NCI-H2107 (cell line): ENCODE measurements around the gene FSHR.

Source experiments
- DNase-seq: peaks from one replicate; lab custom pipeline; 2025; lab: John Stamatoyannopoulos, UW

FSHR gene

DNA sequence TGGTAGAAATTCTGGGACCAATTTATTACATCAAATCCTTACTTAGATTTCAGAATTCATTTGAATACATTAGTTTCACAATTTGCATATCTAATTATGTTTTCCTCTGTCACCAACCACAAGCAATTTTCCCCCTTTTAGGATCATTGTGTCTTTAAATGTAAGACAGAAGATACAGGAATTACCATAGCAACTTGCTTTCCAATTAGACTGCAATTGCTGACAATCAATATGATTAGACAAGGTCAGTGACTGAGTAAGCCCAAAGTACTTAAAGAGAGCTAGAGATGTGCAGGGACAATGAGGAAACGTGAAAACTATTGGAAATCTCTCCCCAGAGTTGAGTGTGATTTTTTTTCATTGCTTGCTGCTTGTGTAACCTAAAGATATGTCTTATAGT lies 121.4 kb downstream of the FSHR start:
- no peak for DNase-seq

DNA sequence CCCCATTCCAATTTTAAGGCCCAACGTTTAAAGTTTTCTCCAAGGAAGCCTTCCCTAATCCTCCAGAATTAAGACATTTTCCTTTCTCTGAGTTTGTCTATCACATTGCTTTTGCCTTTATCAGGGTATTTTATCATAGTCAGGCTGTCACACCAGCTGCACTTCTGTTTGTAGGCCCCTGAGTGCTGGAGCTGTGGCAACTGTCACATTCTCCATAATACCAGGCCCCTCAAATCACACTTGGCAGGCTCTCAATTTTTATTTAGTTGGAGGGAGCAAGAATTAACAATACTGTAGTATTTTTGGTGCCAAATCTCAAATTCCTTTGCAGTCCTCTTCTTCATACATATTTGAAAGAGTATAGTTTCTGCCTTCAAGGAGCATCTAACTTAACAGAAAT lies 122.2 kb downstream of the FSHR start:
- no peak for DNase-seq

DNA sequence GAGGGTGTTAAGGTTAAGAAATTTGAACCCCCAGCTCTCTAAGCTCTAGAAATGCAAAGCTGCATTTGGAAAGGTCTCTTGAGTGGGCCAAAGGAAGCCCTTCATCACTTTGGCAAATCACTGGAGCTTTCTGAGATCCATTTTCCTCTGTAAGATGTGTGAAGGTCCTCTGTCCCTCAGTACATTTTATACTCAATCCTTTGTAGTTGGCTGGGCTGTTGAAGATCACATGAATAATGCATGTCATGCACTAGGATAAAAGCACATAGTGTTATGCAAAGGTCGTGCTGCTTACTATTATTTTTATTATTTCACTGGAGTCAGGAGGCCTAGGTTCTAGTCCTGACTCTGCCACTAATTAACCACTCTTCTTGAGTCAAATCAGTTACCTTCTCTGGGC lies 124.9 kb downstream of the FSHR start:
- DNase-seq: no peak

DNA sequence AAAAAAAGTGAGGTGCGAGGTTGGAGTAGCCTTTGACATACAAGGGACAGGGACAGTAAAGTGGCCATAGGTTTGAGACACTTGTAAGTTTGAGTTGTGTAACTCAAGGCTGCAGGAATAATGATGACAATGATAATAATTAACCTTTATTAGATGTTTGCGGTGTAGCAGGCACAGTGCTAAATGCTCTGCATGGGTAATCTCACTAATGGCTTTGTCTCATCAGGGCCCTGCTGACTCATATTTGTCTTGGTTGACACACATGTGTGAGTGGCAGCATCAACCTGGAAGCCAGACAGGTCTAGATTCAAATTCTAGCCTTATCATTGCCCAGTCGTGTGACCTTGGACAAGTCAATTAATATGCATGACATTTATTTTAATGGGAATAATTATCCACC lies 126.2 kb downstream of the FSHR start:
- no peak for DNase-seq

DNA sequence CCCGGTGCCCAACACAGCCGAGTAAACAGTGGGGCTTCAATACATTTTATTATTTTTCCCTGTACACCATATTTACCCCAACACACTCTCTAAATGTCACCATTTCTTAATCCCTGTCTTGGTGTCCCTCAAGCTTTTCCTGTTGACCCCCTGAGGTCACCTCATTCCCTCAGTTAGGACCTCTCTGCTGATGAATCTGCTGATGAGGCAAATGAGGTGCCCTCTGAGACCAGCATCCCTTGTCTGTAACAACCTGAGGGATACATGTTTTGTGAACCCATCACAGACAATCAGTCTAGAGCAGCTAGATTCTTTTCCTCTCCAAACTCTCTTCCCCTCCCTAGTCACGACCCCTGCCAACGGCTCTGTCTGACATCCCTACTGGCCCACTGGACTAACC lies 127.6 kb downstream of the FSHR start:
- DNase-seq: no peak

DNA sequence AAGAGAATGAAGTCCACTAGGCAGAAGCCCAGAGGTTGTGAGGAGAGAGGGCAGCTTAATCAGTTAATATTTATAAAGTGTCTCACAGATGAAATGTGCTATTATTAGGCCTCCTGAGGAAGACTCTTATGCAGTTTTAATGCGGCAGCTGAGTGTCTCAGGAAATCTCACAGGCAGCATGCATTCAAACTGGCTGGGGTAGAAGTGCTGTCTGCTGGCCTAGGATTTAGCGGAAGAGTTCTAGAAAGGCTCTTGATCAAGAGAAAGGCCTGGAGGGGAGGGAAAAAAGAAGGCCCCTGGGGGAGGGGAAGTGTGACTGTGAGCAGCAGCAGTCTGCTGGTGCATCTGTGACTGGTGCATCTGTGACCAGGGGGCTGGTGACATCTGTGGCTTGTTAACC lies 133.0 kb downstream of the FSHR start:
- DNase-seq: no peak

DNA sequence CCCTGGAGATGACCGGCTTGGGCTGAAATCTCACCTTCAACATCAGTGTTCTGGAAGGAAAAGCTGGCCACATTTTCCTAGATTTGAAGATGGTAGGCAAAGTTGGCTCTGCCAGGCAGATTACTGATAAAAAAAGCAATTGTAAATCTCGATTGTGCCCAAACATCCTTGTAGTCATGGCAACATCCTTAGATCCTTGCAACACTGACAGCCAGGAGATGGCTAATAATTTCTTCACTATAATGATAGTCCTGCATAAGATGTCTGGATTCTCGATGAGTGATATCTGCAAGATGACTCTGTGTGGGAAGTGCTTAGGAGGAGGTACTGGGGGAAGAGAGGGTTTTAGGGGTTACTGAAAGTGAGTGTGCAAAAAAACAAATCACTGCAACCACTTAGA lies 149.1 kb downstream of the FSHR start:
- DNase-seq: no peak

DNA sequence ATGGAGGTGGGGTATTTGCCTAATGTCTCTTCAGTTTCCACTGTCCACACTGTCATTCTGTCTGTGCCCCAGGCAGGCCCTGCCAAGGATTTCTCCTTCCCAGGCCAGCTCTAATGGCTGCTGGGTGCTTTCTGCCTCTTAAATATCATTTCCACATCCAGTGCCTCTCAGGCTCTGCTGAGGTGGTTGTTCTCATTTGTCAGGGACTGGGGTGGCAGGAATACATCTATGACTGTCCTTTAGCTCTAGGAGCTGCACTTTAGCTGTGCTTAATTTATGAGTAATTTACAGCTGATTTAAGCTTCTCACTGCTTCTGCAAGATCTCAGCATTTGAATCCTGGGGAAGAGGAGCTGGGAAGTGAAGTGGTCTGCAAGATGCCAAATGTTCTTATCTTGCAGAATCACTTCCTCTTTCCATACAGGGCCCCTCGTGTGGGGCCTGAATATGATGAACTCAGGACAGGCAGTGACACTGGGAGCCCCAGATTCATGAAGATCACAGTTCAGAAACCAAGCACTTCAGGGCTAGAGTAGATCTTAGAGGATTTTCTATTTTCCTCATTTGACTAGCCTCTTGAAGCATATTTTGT lies 150.2 kb downstream of the FSHR start:
- DNase-seq: no peak

DNA sequence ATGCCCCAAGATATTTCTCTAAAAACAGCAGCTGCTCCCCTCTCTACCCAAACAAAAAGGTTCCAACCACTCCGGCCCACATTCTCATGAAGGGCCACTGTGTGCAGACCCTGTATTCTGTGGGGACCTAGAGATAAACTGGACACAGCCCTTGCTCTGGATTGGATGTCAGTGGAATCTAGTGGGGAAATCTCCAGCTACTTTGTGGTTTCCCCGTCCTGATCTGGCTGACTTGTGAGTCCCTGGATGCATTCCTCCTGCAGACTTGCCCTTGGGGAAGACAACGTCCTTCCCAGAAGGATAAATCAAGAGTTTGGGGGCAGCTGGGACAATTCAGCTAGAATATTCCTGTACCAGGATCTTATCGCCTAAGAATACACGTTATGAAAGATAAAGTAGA lies 151.1 kb downstream of the FSHR start:
- no peak for DNase-seq

DNA sequence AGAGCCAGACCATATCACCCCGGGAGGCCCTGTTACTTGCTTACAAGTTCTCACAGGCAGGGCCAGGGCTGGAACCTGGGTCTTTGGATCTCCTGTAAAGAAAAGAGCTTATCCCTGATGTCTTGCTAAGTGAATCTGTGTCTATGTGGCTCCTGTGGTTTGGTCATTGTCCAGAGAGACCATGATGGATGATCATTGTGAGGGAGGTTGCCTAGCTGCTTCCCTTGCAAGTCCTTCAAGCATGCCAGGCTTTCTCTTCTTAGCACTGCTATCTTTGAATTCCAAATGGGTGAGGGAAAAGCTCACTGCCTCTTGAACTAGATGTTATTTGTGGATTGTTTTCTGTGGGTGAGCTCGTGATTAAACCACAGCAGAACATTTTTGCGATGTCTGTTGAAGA lies 151.6 kb downstream of the FSHR start:
- no peak for DNase-seq

DNA sequence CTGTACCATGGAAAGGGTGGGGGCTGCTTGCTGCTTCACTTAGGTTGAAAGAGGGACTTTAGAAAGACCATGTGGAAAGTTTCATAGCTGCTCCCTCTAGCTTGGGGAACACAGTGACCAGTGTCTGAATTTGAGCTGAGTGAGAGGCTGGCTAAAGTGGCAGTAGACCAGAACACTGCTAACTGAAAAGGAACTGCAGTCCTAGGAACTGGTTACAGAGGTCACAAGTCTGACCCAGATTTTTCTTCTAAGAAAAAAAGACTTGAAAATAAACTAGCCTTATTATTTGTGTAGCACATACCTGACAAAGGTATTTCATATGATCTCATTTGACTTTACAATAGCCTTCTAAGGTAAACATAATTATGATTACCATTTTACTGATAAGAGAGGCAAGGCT lies 153.6 kb downstream of the FSHR start:
- DNase-seq: no peak

DNA sequence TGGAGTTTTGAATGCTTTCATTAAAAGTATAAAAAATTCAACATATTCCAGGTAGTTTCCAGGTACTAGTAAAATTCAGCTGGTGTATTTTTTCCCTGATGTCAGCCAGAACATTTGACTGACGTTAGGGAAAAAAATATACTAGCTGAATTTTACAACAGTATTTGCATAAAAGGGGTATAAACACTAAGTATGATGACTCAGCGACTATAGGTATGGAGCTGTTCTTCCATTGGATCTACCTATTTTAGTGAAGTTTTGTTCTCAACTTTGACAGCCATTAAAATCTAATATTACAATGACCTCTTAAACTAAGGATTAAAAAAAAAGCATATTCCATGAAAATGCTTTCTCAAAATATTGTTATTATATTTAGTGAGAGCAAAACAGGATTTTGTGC lies 155.9 kb downstream of the FSHR start:
- DNase-seq: no peak

DNA sequence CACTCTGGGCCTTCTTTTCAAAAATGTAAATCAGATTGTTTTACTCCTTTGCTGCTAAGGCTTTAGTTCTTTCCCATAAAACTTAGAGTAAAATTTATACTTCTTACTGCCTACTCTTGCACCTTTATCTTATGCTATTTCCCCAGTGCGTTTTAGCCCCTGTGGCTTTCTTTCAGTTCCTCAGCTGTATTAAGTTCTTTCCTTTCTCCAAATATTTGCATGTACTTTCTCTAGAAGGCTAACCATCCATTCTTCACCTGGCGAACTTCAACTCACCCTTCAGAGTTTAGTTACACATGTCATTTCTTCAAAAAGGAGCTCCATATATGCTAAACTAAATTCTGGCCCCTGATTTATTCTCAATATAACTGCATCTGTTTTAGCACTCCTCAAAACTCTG lies 160.7 kb downstream of the FSHR start:
- no peak for DNase-seq

DNA sequence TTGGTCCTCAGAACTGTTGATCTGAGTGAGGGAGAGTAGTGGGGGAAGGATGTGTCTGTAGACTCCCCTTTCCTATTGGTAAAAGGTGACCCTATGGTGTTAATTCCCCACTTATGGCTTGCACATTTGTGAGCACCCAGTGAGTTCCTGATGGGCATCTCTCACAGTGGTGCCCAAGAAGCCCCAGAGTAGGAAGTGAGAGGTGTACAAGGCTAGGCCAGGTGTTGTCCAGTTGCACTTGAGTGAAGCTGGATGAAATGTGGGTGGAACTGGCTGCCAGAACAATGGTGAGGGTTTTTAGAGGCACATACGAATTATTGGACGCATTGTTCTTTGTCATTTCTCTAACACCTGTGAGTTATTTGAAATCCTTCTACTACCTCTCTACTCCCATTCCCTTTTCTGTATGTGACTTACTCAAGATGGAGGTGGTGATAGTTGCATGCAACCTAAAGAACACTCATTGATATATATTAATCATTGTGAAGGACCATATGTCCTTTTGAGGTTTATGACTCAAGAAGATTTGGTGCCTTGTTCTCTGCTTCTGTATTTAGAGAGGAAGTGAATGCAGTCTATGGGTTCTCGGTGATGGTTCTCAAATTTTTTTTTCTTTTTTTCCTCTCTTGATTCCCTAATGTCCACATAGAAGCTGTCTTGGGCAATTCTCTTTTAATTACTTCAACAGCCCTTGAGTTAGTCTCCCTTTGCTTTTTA lies 162.7 kb downstream of the FSHR start:
- DNase-seq: no peak

DNA sequence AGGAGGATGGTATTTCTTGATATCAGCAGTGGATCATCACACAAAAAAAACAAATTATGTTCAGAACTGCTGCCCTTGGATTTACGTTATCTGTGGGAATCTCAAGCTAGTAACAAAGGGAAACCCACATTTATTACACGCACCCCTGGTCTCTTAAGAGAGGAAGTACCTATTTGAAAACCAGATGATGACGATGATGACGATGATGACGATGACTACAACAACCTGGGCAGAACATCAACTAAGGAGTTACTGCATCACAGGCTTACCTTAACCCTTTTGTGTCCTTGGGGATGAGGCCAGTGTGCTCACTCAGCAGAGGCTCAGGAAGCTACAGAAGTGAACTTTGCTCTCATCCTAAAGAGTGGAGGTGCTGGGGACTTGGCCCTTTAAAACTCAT lies 169.4 kb downstream of the FSHR start:
- no peak for DNase-seq

DNA sequence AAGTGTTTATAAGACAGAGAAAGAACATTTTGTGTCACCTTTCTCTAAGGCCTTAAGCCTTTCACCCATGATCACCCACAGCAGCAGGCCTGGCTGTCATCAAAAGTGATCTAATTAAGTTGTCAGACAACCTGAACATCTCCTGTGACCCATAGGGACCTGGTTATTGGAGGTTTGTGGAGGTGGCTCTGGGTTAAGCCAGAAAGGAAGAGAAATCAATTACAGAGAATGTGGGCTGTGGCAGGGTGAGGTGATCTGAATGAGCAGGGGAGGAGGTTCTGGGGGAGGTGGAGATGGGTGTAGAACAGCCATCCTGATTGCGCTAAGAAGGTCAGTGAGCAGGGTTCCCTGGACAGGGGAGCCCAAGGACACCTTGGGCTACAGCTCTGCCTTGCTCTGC lies 170.8 kb downstream of the FSHR start:
- no peak for DNase-seq

DNA sequence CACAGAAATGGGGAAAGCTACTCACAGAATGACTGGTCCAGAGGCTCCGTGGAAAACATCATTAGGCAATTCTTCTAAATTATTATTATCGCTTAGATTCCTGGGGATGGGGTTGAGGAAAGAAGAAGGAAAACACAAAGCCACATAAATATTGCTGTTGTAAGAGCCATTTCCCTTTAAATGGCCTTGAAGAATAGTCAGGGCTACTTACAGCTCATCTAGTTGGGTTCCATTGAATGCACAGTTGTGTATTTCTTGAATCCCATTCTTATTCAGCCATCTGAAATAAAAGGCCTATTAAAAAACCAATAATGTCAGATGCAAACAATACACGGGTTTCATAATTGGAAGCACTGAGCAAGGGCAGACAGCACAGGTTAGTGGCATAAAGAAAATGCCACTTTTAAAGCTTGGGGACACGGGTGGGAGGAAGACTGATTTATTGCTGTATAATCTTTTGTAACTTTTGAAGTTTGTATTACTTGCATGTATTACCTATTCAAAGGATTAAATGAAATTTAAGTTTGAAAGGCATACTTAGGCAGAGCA lies 171.4 kb downstream of the FSHR start:
- DNase-seq: no peak

DNA sequence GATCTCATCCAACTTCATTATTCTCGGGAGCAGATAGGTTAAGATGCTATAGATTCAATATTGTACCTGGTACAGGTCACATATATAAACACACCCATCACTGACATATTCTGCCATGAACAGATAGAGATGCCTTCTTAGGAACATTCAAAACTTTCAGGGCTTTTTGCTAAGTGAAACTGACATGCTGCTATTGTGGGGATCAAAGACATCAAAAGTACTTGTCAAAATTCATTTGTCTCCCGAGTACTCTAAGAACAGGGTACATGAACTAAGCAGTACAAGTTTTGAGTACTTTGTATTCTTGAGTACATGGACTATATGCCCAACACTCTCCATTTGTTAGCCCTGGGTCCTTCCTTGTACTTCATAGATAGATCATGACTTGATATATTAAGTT lies 173.5 kb downstream of the FSHR start:
- no peak for DNase-seq

DNA sequence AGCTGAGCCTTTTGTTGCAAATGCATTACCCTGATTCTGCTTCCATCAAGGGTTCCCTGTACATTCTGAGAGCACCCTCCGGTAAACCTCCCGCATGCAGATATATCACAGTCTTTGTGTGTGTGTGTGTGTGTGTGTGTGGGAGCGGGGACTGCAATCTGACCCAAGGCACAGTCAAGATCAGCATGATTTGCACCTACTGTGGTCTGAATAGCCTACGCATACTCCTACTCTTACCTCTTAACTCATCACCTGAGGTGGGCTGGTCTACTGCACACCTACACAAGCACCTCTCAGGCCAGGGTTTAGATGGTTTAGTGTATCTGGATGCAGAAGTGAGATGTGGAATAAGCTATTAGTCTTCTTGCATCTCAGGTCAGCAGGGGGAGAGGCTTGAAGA lies 174.6 kb downstream of the FSHR start:
- DNase-seq: no peak

DNA sequence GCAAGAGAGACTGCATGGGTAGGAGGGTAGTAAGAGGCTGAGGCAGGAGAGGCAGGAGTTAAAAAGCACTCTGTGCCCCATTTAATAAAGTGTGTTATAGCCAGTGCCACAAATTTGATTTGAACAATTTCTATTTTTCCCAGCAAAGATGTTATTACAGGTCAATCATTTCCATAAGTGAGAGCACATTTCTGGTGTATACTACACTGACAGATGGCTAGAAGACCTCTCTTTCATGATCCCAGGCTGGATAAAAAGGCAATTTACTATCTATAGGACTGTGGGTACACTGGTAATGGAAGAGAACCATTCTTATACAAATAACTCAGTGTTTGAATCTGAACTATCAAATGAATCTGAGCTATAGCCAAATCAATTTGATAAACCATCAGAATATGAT lies 176.2 kb downstream of the FSHR start:
- DNase-seq: no peak

DNA sequence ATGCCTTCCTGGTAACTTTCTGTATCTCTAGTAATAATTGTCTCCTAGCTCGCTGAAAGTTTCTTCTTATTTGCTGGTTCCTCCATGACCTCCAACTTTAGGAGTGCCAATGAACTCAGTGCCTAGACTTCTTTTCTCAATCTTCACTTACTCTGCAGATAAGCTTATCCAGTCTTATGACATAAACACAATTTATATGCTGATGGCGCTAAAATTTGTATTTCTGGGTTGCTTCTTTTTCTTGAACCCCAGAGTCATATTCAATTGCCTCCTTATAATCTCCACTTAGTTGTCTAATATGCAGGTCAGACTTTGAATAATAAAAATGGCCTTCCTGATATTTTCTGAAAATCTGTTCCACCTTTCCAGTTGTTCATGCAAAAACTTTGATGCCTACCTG lies 182.5 kb downstream of the FSHR start:
- no peak for DNase-seq

DNA sequence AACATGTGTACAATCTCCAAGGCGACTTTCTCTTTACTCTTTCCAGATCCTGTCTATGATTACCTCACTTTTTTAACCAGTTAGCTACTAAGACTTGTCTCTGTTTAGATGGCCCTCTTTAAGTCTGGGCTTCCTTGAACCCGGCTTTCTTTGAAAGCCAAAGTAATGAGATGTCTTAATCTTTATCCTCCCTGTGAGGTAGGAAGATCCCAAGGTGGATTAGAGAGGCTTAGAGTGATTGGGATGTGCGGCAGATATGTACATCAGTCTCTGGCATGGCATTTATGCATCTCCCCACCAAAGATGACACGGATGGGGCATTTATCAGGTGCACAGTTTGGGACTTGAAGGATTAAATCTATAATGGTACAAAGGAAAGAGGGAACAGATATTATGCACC lies 186.3 kb downstream of the FSHR start:
- DNase-seq: no peak

DNA sequence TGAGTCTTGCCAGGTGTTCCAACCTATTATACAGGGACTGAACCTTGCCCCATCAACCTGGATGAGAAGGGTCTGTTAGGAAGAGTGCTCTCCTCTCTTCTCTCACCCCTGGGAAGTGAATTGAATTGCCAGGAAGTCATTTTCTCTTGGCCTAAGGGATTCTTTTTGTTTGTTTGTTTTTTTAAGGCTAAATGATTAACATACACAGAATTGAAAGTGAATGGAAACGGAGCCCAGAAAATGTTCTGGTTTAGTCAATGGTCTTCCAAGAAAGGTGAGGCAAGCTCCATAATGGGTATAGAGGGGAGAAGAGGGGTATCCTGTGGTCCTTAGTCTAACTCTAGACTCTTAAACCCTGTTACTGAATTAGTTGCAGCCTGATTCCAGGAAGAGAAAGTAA lies 189.1 kb downstream of the FSHR start:
- no peak for DNase-seq

DNA sequence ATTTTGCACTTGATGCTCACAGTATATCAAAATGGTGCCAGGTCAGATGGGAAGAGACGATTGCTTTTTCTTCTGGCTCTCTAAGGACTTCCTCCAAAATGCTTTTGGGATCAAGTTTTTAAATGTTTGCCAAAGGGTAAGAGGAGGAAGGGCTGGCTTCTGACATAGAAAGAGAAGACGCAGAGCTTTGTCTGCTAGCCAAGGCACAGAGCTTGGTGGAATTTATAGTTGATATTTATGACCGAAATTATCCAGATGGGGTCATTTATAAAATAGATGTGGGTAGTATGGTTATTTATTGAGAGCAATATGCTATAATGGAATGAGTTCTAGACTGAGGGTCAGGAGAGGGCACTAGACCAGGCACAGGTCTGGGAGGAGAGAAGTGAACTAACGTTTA lies 193.3 kb downstream of the FSHR start:
- DNase-seq: no peak
